ENCODE results near the gene GFRA3. TPM values are rescaled to one million over a fixed set of nuclear protein-coding genes. Genes with fewer than 3 reads are reported as not detected.

GFRA3 gene
- total RNA-seq: not detected in 2 replicates

DNA sequence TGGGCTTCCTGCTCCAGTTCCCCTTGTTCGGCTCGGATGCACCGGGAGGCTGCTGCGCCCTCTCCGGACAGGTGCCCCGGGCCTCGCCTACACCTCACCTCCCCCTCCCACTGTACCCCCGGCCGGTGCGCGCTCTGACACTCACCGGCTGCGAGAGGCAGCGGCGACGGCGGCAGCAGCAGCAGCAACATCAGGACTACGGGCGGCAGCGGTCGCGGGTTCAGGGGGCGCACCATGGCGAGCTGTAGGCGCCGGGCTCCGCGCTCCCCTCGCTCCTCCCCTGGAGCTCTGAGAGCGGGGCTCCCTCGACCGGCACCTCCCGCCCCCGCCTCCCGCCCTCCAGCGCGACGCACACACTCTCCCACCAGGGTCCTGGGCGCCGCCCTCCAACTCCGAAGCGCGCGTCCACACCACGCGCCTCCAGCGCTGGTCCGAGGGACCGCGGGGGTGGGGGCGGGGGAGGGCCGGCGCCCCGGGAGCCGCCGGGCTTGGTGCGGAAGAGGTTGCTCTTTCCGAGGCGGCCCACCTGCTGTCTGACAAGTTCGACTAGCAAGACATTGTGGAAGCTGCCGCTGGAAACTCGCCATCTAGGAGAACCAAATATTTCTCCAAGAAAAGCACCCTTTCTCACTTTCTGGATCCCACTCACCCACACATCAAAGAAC, at the start of gene GFRA3:
TSS of gene GFRA3 (minus strand) at position 433 of the 665 bp plus-strand sequence. CDS start at position 236, 197 bp downstream.

DNA sequence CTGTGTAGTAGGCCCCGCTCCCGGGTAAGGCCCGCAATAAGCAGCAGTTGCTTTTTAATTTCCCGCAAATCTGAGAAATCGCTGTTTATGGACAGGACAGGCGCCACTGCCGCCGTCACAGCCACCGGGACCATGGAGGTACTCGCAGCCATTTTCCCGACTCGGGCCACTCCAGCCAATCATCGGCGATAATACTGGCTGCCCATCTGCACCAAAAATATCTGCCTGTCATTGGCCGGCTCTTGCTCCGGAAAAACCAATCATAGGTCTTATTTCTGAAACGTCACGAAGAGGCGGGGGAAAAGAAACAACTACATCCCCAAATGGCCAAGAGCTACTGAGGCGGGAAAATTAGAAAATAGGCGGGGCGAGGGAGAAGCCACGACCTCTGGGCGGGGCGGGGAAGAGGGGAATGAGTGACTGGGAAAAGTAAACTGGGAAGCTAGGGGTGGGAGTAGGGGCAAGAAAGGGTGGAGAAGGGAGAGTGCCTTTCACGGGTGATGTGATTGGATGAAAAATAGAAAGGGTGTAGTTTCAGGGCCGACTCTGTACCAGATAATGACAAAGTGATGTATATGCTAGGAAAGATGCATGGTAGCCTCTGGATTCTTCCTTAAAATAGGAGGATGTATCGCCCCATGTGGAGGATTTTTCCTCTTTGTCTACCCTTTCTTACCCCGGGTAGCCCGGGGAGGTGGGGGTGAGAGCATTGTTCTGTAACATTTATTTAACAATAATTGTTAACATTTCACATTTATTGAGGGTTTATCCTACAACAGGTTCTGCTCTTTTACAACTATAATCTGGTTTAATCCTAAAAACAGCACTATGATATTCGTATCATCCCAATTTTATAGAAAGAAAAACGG, 61.0 kb downstream of the GFRA3 start, which contains the start of gene CDC23:
TSS of gene CDC23 (minus strand) at position 163 of the 869 bp plus-strand sequence. CDS start at position 152, 11 bp downstream.

Other genes with a start within 250 kb of the GFRA3 start
- gene FAM13B, start 241.5 kb downstream of the GFRA3 start, total RNA-seq: 1.9 and 4.2 TPM in 2 replicates
- gene WNT8A, start 190.6 kb downstream of the GFRA3 start, total RNA-seq: not detected in 2 replicates
- gene NME5, start 135.2 kb downstream of the GFRA3 start, total RNA-seq: 0.84 and 1.6 TPM in 2 replicates
- 30.9 and 31.3 TPM in 2 replicates for gene BRD8, start 96.0 kb downstream of the GFRA3 start, total RNA-seq
- gene KIF20A, start 95.5 kb downstream of the GFRA3 start, total RNA-seq: 103 and 105 TPM in 2 replicates
- 16.2 and 17.0 TPM in 2 replicates for gene CDC23, start 61.3 kb downstream of the GFRA3 start, total RNA-seq
- 21.9 and 29.4 TPM in 2 replicates for gene CDC25C, start 57.2 kb upstream of the GFRA3 start, total RNA-seq
- gene FAM53C, start 63.6 kb upstream of the GFRA3 start, total RNA-seq: 21.3 and 28.6 TPM in 2 replicates
- 18.7 and 21.5 TPM in 2 replicates for gene KDM3B, start 78.1 kb upstream of the GFRA3 start, total RNA-seq
- gene REEP2, start 164.4 kb upstream of the GFRA3 start, total RNA-seq: 18.8 and 22.0 TPM in 2 replicates
- gene EGR1, start 190.9 kb upstream of the GFRA3 start, total RNA-seq: 17.3 and 17.4 TPM in 2 replicates